Measurements from ENCODE around the gene PDE1C. TPM values are rescaled to one million over a fixed set of nuclear protein-coding genes. Genes with fewer than 3 reads are reported as not detected.

PDE1C gene
- total and polyA plus RNA-seq, 2 experiments from 2014 or later = 0.38 to 2.3 TPM

DNA sequence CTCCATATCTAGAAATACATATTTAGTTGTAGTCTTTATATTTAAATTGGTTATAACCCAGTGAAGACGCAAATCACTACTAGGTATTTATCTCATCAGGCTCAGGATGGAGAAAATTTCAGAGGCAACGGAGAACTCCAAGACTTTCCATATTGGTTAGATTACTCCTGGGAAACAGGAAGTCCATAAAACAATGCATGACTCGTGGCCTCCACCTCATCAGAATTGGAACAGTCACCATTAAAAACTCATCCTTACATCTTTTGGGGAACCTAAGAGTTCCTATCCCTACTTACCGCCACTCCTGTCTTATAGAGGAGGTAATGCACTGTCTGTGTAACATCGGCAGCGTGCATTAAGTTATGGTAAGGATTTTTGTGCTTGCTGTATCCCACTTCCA, 205.6 kb downstream of the PDE1C start:
- H3K9me3 ChIP-seq (ENCODE audit: low read depth) = no peaks in the 10 kb centered on the region

DNA sequence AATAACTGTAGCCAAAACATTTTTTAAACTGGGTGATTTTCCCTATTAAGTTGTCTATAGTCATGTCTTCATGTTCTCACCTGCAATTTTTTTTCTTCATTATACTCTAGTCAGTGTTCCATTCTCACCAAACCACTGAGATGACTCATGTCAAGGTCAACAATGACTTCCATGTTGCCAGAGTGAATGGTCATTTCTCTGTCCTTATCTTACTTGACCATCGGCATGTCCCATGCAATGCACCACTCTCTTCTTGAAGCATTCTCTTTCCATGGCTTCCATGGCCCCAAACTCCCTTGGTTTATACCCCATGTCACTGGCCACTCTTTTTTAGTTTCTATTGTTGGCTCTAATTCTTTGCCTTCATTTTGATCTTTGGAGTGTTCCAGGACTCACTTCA, 209.3 kb downstream of the PDE1C start:
- H3K36me3 ChIP-seq = no peaks in the 10 kb centered on the region
- H3K4me1 ChIP-seq (ENCODE audit: low read depth) = no peaks in the 10 kb centered on the region
- H3K27ac ChIP-seq = no peak overlapping the region
- no peak for DNase-seq (ENCODE audit: low read depth in 1 of 2, low spot score in 1 of 2)
- TF ChIP-seq, protein P1, sequence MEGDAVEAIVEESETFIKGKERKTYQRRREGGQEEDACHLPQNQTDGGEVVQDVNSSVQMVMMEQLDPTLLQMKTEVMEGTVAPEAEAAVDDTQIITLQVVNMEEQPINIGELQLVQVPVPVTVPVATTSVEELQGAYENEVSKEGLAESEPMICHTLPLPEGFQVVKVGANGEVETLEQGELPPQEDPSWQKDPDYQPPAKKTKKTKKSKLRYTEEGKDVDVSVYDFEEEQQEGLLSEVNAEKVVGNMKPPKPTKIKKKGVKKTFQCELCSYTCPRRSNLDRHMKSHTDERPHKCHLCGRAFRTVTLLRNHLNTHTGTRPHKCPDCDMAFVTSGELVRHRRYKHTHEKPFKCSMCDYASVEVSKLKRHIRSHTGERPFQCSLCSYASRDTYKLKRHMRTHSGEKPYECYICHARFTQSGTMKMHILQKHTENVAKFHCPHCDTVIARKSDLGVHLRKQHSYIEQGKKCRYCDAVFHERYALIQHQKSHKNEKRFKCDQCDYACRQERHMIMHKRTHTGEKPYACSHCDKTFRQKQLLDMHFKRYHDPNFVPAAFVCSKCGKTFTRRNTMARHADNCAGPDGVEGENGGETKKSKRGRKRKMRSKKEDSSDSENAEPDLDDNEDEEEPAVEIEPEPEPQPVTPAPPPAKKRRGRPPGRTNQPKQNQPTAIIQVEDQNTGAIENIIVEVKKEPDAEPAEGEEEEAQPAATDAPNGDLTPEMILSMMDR (IDR thresholded peaks at IDR 0.05; ENCODE audit: low read depth, low read length) = no peak
- H3K27me3 ChIP-seq = no peaks in the 10 kb centered on the region
- H3K9me3 ChIP-seq (ENCODE audit: low read depth) = no peaks in the 10 kb centered on the region
- H3K4me3 ChIP-seq = no peak overlapping the region

More for the DNA sequence above, 205.6 kb downstream of the PDE1C start:
- Histone ChIP-seq H3K27ac (no peak overlapping the region), H3K4me1 (ENCODE audit: low read depth) (no peaks in the 10 kb centered on the region), H3K27me3 (no peaks in the 10 kb centered on the region), H3K4me3 (no peak overlapping the region), H3K36me3 (no peaks in the 10 kb centered on the region)
- DNase-seq (ENCODE audit: low read depth in 1 of 2, low spot score in 1 of 2) = no peak
- TF ChIP-seq, protein P1 (IDR thresholded peaks at IDR 0.05; ENCODE audit: low read depth, low read length) = no peak

GRCh38 chr7:31858055-31858454, 212.2 kb downstream of the PDE1C start:
- TF ChIP-seq, protein P1 (IDR thresholded peaks at IDR 0.05; ENCODE audit: low read depth, low read length) = no peak
- Histone ChIP-seq H3K27ac (no peak overlapping the region), H3K4me1 (ENCODE audit: low read depth) (no peaks in the 10 kb centered on the region), H3K9me3 (ENCODE audit: low read depth) (no peaks in the 10 kb centered on the region), H3K36me3 (no peaks in the 10 kb centered on the region), H3K27me3 (no peaks in the 10 kb centered on the region), H3K4me3 (no peak overlapping the region)
- DNase-seq (ENCODE audit: low read depth in 1 of 2, low spot score in 1 of 2) = no peak

DNA sequence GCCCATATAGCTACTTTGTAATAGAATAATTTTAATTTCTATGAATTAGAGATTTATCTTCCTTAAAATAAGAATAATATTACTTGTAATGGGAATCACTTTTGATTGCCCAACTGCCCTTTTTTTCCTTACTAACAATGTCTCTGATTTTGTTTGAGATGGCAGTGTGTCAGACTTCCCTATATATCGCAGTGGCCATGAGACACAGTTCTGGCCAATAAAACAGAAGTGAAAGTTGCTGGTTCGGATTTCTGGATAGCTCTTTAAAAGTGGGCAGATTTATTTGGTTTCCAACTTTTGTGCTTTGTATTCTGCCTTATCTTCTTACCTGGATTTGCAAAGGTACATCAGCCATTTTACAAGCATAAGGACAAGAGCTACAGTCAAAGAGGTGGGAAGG, 213.0 kb downstream of the PDE1C start:
- Histone ChIP-seq H3K9me3 (ENCODE audit: low read depth) (no peaks in the 10 kb centered on the region), H3K4me1 (ENCODE audit: low read depth) (no peaks in the 10 kb centered on the region), H3K4me3 (no peak overlapping the region), H3K27me3 (no peaks in the 10 kb centered on the region), H3K36me3 (no peaks in the 10 kb centered on the region), H3K27ac (no peak overlapping the region)
- TF ChIP-seq, protein P1 (IDR thresholded peaks at IDR 0.05; ENCODE audit: low read depth, low read length) = no peak
- no peak for DNase-seq (ENCODE audit: low read depth in 1 of 2, low spot score in 1 of 2)

DNA sequence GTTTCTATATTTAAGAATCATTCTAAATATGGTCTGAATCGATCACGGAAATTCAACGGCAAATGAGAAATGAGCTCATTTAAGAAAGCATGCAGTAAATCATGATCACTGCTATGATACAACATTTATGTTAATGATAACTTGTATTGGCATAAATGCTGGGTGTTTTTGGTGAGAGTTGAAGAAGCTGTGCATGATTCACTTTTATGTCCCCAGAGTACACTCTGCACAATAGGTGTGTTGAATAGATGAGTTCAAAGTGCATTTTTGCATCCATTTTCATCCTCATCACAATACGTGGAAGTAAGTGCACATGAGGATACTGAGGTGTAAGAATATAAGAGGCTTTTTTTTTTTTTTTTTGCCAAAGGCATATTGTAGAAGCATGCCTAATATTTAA, 213.9 kb downstream of the PDE1C start:
- H3K36me3 ChIP-seq = no peaks in the 10 kb centered on the region
- no peaks in the 10 kb centered on the region for H3K4me1 ChIP-seq (ENCODE audit: low read depth)
- H3K27ac ChIP-seq = no peak overlapping the region
- no peak for DNase-seq (ENCODE audit: low read depth in 1 of 2, low spot score in 1 of 2)
- TF ChIP-seq, protein P1 (IDR thresholded peaks at IDR 0.05; ENCODE audit: low read depth, low read length) = no peak
- H3K9me3 ChIP-seq (ENCODE audit: low read depth) = no peaks in the 10 kb centered on the region
- no peaks in the 10 kb centered on the region for H3K27me3 ChIP-seq
- H3K4me3 ChIP-seq = no peak overlapping the region

DNA sequence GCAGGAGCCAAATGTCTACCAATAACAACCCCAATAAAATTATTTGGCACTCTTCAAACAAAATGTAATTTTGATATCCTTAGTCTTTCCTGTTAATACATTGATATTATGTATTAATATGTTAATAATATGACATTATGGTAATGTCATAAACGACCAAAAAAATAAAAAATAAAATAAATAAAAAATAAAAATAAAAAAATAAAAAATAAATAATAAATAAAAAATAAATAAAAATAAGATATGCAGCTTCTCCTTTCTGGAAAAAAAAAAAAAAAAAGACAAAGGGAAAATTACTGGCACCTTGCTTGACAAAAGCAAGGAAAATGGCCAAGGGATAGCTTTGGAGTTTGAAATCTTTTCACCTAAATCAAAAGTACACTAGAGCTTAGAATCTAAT, 214.7 kb downstream of the PDE1C start:
- Histone ChIP-seq H3K27ac (no peak overlapping the region), H3K36me3 (no peaks in the 10 kb centered on the region), H3K9me3 (ENCODE audit: low read depth) (no peaks in the 10 kb centered on the region), H3K27me3 (no peaks in the 10 kb centered on the region), H3K4me3 (no peak overlapping the region), H3K4me1 (ENCODE audit: low read depth) (no peaks in the 10 kb centered on the region)
- TF ChIP-seq, protein P1 (IDR thresholded peaks at IDR 0.05; ENCODE audit: low read depth, low read length) = no peak
- no peak for DNase-seq (ENCODE audit: low read depth in 1 of 2, low spot score in 1 of 2)

Measured in cardiac muscle cell (in vitro differentiated cells and primary cell).